ENCODE data around the gene STX11.

DNA sequence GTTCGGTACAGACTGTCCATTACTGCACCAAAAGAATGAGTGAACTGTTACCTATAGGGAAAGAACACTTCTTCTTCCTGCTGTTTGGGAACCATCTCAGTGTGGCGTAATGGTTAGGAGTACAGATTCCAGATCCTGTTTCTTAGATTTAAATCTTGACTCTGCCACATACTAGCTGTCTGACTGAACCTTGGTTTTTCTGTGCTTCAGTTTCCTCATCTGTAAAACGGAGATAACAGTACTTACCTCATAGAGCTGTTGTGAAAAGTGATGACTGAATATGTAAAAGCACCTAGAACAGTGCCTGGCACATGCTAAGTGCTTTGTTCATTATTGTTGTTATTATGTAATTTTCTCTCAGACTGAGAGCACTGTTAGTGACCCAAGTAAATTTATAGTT, 39.8 kb downstream of the STX11 start:
- TF ChIP-seq CTCF (conservative IDR thresholded peaks at IDR 0.05) (no peak), EZH2 (IDR thresholded peaks at IDR 0.05; ENCODE audit: low read depth) (no peak)
